IMR-90 (cell line): ENCODE data around the gene SYNPO2. TPM values are rescaled to one million over a fixed set of nuclear protein-coding genes. Genes with fewer than 3 reads are reported as not detected.
"Not testable (repeated sequence)": the region's sequence is repeated elsewhere in the genome, so short reads cannot be mapped to it uniquely, and the experiment has no call there.

Experiments used
- ATAC-seq: fragments of 200-7000 bp; cut with Tn5 transposase; 2 replicates; pipeline ENCODE4 v1.9.1; 2020; ENCODE audit warnings: low read depth, mild to moderate bottlenecking, moderate library complexity
- BruUV-seq: library from RNA; stranded (reverse); fragments of 400-500 nt; replicated peaks from 2 replicates; lab custom pipeline; 2021; lab: Mats Ljungman, UMichigan
- CTCF ChIA-PET: fragments of 300-600 bp; formaldehyde crosslinking; extraction: SDS; loops from one replicate; lab custom pipeline; 2021; ENCODE audit warnings: antibody characterized with exemption; lab: Yijun Ruan, JAX
- POLR2A ChIA-PET: fragments of 300-600 bp; sonication (Branson Sonifier 250); formaldehyde crosslinking; loops from one replicate; lab custom pipeline; 2022; ENCODE audit warnings: antibody characterized with exemption; ENCODE audit not compliant: unreplicated experiment; lab: Charles Lee
- DNase-seq: peaks from one replicate; pipeline ENCODE4 v3.0.0; 2013
- H2AFZ ChIP-seq: replicated peaks from 2 replicates; pipeline ENCODE3; 2013; ENCODE audit warnings: low read length, mild to moderate bottlenecking; ENCODE audit not compliant: poor library complexity
- H2AK5ac ChIP-seq: 2 replicates; pipeline ENCODE4 v1.6.1; 2013; ENCODE audit warnings: low read depth, low read length, inconsistent platforms
- H2AK9ac ChIP-seq: replicated peaks from 2 replicates; pipeline ENCODE3; 2013; ENCODE audit warnings: mild to moderate bottlenecking, low read depth, low read length, moderate library complexity; ENCODE audit not compliant: poor library complexity
- H2BK120ac ChIP-seq: 2 replicates; pipeline ENCODE4 v1.6.1; 2013; ENCODE audit warnings: low read depth, low read length, inconsistent platforms
- H2BK15ac ChIP-seq: 3 replicates; pipeline ENCODE4 v1.6.1; 2013; ENCODE audit warnings: low read depth, low read length, inconsistent platforms
- H2BK20ac ChIP-seq: 2 replicates; pipeline ENCODE4 v1.6.1; 2013; ENCODE audit warnings: low read depth, mild to moderate bottlenecking, inconsistent platforms, low read length, moderate library complexity
- H2BK5ac ChIP-seq: 2 replicates; pipeline ENCODE4 v1.6.1; 2013; ENCODE audit warnings: mild to moderate bottlenecking, low read depth, low read length, inconsistent platforms; ENCODE audit not compliant: poor library complexity, severe bottlenecking
- H3K14ac ChIP-seq: replicated peaks from 2 replicates; pipeline ENCODE4 v1.6.1; 2013; ENCODE audit warnings: low read depth, low read length, inconsistent platforms
- H3K18ac ChIP-seq: 2 replicates; pipeline ENCODE4 v1.6.1; 2013; ENCODE audit warnings: low read depth, low read length, control low read depth
- H3K23ac ChIP-seq: 2 replicates; pipeline ENCODE4 v1.6.1; 2013; ENCODE audit warnings: low read depth, low read length, inconsistent platforms
- H3K27ac ChIP-seq: 2 replicates; pipeline ENCODE4 v1.5.1; 2013; ENCODE audit warnings: mild to moderate bottlenecking, control low read depth, low read length; ENCODE audit not compliant: insufficient read depth
- H3K27me3 ChIP-seq: 2 replicates; pipeline ENCODE4 v1.6.1; 2013; ENCODE audit warnings: low read length; ENCODE audit not compliant: control insufficient read depth, insufficient read depth
- H3K36me3 ChIP-seq: 2 replicates; pipeline ENCODE4 v1.6.1; 2013; ENCODE audit warnings: low read length, mixed read lengths; ENCODE audit not compliant: control insufficient read depth, insufficient read depth
- H3K4ac ChIP-seq: 2 replicates; pipeline ENCODE4 v1.6.1; 2013; ENCODE audit warnings: low read depth, low read length, inconsistent platforms
- H3K4me1 ChIP-seq: 2 replicates; pipeline ENCODE4 v1.6.1; 2013; ENCODE audit warnings: low read length, mixed read lengths; ENCODE audit not compliant: control insufficient read depth, insufficient read depth
- H3K4me2 ChIP-seq: 2 replicates; pipeline ENCODE4 v1.6.1; 2013; ENCODE audit warnings: low read depth, mild to moderate bottlenecking, control low read depth, low read length, moderate library complexity
- H3K4me3 ChIP-seq: 2 replicates; pipeline ENCODE4 v1.5.1; 2013; ENCODE audit warnings: low read depth, mild to moderate bottlenecking, control low read depth, low read length, moderate library complexity; ENCODE audit not compliant: insufficient read depth
- H3K56ac ChIP-seq: 2 replicates; pipeline ENCODE4 v1.6.1; 2013; ENCODE audit warnings: low read length, inconsistent platforms; ENCODE audit not compliant: insufficient read depth; ENCODE audit errors: extremely low read depth
- H3K79me1 ChIP-seq, 2 experiments: 2 replicates each; pipeline ENCODE4 v1.6.1; 2013; ENCODE audit warnings: low read length in 2 of 2, inconsistent platforms in 1 of 2, low read depth in 1 of 2
- H3K9ac ChIP-seq: 2 replicates; pipeline ENCODE4 v1.6.1; 2013; ENCODE audit warnings: low read depth, low read length, control low read depth
- H3K9me1 ChIP-seq: 2 replicates; pipeline ENCODE4 v1.6.1; 2013; ENCODE audit warnings: low read length, inconsistent platforms; ENCODE audit not compliant: insufficient read depth
- H3K9me3 ChIP-seq: 2 replicates; pipeline ENCODE4 v1.6.1; 2013; ENCODE audit warnings: low read length; ENCODE audit not compliant: control insufficient read depth, insufficient read depth
- H4K20me1 ChIP-seq: 2 replicates; pipeline ENCODE4 v1.6.1; 2013; ENCODE audit warnings: low read length, inconsistent platforms; ENCODE audit not compliant: insufficient read depth
- H4K5ac ChIP-seq: 2 replicates; pipeline ENCODE4 v1.6.1; 2013; ENCODE audit warnings: mild to moderate bottlenecking, low read depth, low read length, control low read depth
- H4K8ac ChIP-seq, 2 experiments: 2 replicates each; pipeline ENCODE4 v1.6.1; 2013; ENCODE audit warnings: low read depth in 2 of 2, low read length in 2 of 2, control low read depth in 1 of 2, inconsistent platforms in 1 of 2
- H4K91ac ChIP-seq: 2 replicates; pipeline ENCODE4 v1.6.1; 2013; ENCODE audit warnings: low read depth, low read length, inconsistent platforms; ENCODE audit not compliant: insufficient read depth
- WGBS, 2 experiments: methylation state at CpG; one replicate each; pipeline versions ENCODE4 v1.1.5 to v1.1.7; 2013; ENCODE audit warnings: missing lambda C conversion rate in 2 of 2; ENCODE audit not compliant: insufficient read length in 1 of 2; ENCODE audit errors: extremely low coverage in 2 of 2; 5-methylcytosine and 5-hydroxymethylcytosine counted together
- dilution Hi-C: fragments of 300-500 bp; cut with HindIII; formaldehyde crosslinking; loops from one replicate; pipeline ENCODE4 v1.14.3; 2018; ENCODE audit warnings: low sequenced_read_pairs; ENCODE audit not compliant: unreplicated experiment
- in situ Hi-C: fragments of 300-500 bp; cut with MboI; formaldehyde crosslinking; loops from 3 replicates; pipeline ENCODE4 v1.14.3; 2019; ENCODE audit warnings: low sequenced_read_pairs, inconsistent platforms, mixed read lengths
- intact Hi-C: fragments of 100-400 bp; cut with micrococcal nuclease; formaldehyde crosslinking; loops from 2 replicates; pipeline ENCODE4 v1.10.0; 2022
- polyA plus RNA-seq, 3 experiments: library from polyadenylated mRNA; depleted of rRNA; stranded (reverse); fragments of >200 nt; gene quantifications; 2 replicates each; pipeline ENCODE4 v1.2.3, GENCODE V29; 2012; ENCODE audit warnings: low replicate concordance in 1 of 3
- total RNA-seq: library from RNA; depleted of rRNA; stranded (reverse); fragments of >200 nt; gene quantifications from 2 replicates; pipeline ENCODE4 v1.2.3, GENCODE V29; 2012
- TF ChIP-seq, protein P1 (sequence below): conservative IDR thresholded peaks from 2 replicates; pipeline ENCODE4 v1.5.1; 2012; ENCODE audit warnings: mild to moderate bottlenecking, low read depth, low read length, improper control_type of control experiment

SYNPO2 gene
- total and polyA plus RNA-seq, 2 of the 4 experiments (the other 2 are of a cell fraction), result 0.99 to 1.8 TPM

DNA sequence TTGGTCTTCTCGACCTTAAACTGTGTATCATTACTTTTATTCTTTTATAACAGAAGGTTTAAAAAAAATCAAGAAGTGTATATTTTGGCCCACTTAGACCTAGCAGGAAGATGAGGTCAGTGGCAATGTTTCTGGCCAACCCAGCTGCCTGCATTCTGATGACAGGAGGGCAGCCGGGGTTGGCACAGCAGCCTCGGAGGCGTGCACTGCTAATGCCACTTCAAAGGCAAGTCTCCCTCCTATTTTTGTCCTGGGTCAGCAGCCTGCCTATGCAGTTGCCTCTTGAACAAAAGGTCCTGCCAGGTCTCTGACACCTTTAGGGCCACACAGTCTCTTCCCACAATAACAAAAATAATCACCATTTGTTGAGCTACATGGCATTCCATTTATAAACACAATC is 157.6 kb downstream of the SYNPO2 start:
- Histone ChIP-seq H3K9me1 (peaks cover 8% of the 10 kb centered on the region), H3K23ac (no peak overlapping the region), H3K4me2 (no peak overlapping the region), H3K18ac (peak overlapping the region; percentile 63; the same call in 1 of the 2 replicates), H3K4me1 (peaks cover 15% of the 10 kb centered on the region), H4K8ac (peak overlapping the region; percentile 2 to 43; a peak in 2 of 4 replicates), H2AK5ac (0 out of 2 replicates have a peak overlapping the region, but pooled peaks have one; percentile 44), H3K9ac (no peak overlapping the region), H2BK15ac (0 out of 3 replicates have a peak overlapping the region, but pooled peaks have one; percentile 23), H2BK5ac (peak overlapping the region; percentile 3), H2AK9ac (no peak overlapping the region), H3K4me3 (no peak overlapping the region), H3K14ac (0 out of 2 replicates have a peak overlapping the region, but pooled peaks have one; percentile 31), H3K4ac (no peak overlapping the region), H4K5ac (peak overlapping the region; percentile 15; the same call in 1 of the 2 replicates), H3K9me3 (no peaks in the 10 kb centered on the region), H2BK20ac (no peak overlapping the region), H2BK120ac (peak overlapping the region; percentile 1), H3K36me3 (no peaks in the 10 kb centered on the region), H2AFZ (no peak overlapping the region), H3K27me3 (no peaks in the 10 kb centered on the region), H4K91ac (peak overlapping the region; percentile 55), H3K27ac (no peak overlapping the region), H3K56ac (no peak overlapping the region), H3K79me1 (peaks cover 0 to 3% of the 10 kb centered on the region in 2 experiments; a peak in 1 of 4 replicates), H4K20me1 (no peaks in the 10 kb centered on the region)
- POLR2A ChIA-PET, result no interaction called here
- intact Hi-C loops, result no loop called here
- ATAC-seq (no peak; the same call in 1 of the 2 replicates), DNase-seq (no peak)
- CTCF ChIA-PET, result interaction anchor here (0.5 kb wide), 1 partner anchor 353 kb away, joined by 5 read pairs; no protein-coding TSS in a partner anchor
- 53% methylated on average over 3 of the region's 4 CpGs; no CpG with 5 or more reads in 1 of the 2 experiments for WGBS, 2 experiments
- dilution Hi-C loops, result no loop called here
- BruUV-seq, result no TSS peak
- in situ Hi-C loops, result loop anchor here (10.0 kb wide), 1 partner anchor 169 kb away; the partner anchor contains the start of gene USP53
- TF ChIP-seq, protein P1, sequence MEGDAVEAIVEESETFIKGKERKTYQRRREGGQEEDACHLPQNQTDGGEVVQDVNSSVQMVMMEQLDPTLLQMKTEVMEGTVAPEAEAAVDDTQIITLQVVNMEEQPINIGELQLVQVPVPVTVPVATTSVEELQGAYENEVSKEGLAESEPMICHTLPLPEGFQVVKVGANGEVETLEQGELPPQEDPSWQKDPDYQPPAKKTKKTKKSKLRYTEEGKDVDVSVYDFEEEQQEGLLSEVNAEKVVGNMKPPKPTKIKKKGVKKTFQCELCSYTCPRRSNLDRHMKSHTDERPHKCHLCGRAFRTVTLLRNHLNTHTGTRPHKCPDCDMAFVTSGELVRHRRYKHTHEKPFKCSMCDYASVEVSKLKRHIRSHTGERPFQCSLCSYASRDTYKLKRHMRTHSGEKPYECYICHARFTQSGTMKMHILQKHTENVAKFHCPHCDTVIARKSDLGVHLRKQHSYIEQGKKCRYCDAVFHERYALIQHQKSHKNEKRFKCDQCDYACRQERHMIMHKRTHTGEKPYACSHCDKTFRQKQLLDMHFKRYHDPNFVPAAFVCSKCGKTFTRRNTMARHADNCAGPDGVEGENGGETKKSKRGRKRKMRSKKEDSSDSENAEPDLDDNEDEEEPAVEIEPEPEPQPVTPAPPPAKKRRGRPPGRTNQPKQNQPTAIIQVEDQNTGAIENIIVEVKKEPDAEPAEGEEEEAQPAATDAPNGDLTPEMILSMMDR, result no peak

DNA sequence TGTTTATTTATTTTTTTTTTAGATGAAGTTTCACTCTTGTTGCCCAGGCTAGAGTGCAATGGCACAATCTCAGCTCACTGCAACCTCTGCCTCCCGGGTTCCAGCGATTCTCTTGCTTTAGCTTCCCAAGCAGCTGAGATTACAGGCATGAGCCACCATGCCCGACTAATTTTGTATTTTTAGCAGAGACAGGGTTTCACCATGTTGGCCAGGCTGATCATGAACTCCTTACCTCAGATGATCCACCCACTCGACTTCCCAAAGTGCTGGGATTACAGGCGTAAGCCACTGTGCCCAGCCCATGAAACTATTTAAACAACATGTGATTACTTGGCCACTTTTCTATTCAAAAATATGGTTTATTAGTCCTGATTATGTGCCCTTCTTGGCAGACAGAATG is 158.4 kb downstream of the SYNPO2 start:
- H2AFZ ChIP-seq, H2BK15ac ChIP-seq, H2BK120ac ChIP-seq, H2BK5ac ChIP-seq, H3K27me3 ChIP-seq, POLR2A ChIA-PET, H3K4ac ChIP-seq, H3K4me3 ChIP-seq, H3K9ac ChIP-seq, H4K20me1 ChIP-seq, H4K91ac ChIP-seq, dilution Hi-C loops, H3K23ac ChIP-seq, H3K27ac ChIP-seq, ATAC-seq, H3K56ac ChIP-seq, H3K14ac ChIP-seq, intact Hi-C loops, H2AK9ac ChIP-seq, DNase-seq, H3K4me2 ChIP-seq, H2AK5ac ChIP-seq, CTCF ChIA-PET, H3K79me1 ChIP-seq, H4K5ac ChIP-seq, H3K9me1 ChIP-seq, H3K18ac ChIP-seq, H3K36me3 ChIP-seq, BruUV-seq, H3K9me3 ChIP-seq: not testable (repeated sequence)
- peaks cover 15% of the 10 kb centered on the region for H3K4me1 ChIP-seq
- H2BK20ac ChIP-seq, result 0 out of 2 replicates have a peak overlapping the region, but pooled peaks have one; percentile 9
- in situ Hi-C loops, result loop anchor here (10.0 kb wide), 1 partner anchor 168 kb away; the partner anchor contains the start of gene USP53
- H4K8ac ChIP-seq, result peak overlapping the region in 1 of 2 experiments; percentile 28; a peak in 2 of 4 replicates
- 81% methylated on average over 2 of the region's 5 CpGs; no CpG with 5 or more reads in 1 of the 2 experiments for WGBS, 2 experiments
